Effector CD4-positive, alpha-beta T cell (primary cell): ENCODE measurements around the gene PPP1R15B.

Experiments
- DNase-seq: peaks from one replicate; pipeline ENCODE4 v3.0.0-alpha.2; 2020
- total RNA-seq: gene quantifications from one replicate; lab custom pipeline; 2026; lab: John Stamatoyannopoulos, UW

Gene PPP1R15B
- 1,220 reads per million, percentile 99 among the genes with 10 or more reads in this experiment for total RNA-seq

GRCh38 chr1:204411451-204412204, at the start of gene PPP1R15B:
Gene PPP1R15B (minus strand): TSS chr1:204411817. CDS start chr1:204411411, 406 bp downstream.
- peak; percentile 94 for DNase-seq

GRCh38 chr1:204460346-204460745, 48.7 kb upstream of the PPP1R15B start:
- no peak for DNase-seq

GRCh38 chr1:204459706-204460105, 48.1 kb upstream of the PPP1R15B start:
- no peak for DNase-seq

- no peak for DNase-seq
Measured at GRCh38 chr1:204457666-204458065, 46.0 kb upstream of the PPP1R15B start.

- no peak for DNase-seq
Measured at GRCh38 chr1:204456826-204457442, 45.3 kb upstream of the PPP1R15B start.

- DNase-seq: no peak
Measured at GRCh38 chr1:204455831-204456145, 44.2 kb upstream of the PPP1R15B start.

GRCh38 chr1:204455063-204455830, 43.6 kb upstream of the PPP1R15B start:
- DNase-seq: no peak

GRCh38 chr1:204454476-204454875, 42.9 kb upstream of the PPP1R15B start:
- DNase-seq: no peak

GRCh38 chr1:204453141-204453772, 41.6 kb upstream of the PPP1R15B start:
- peak; percentile 69 for DNase-seq

GRCh38 chr1:204451352-204452124, 39.9 kb upstream of the PPP1R15B start:
- DNase-seq: no peak

- DNase-seq: no peak
Measured at GRCh38 chr1:204450461-204451257, 39.0 kb upstream of the PPP1R15B start.

GRCh38 chr1:204449678-204450280, 38.2 kb upstream of the PPP1R15B start:
- no peak for DNase-seq

- no peak for DNase-seq
Measured at GRCh38 chr1:204448991-204449677, 37.5 kb upstream of the PPP1R15B start.

- DNase-seq: no peak
Measured at GRCh38 chr1:204448344-204448964, 36.8 kb upstream of the PPP1R15B start.

- no peak for DNase-seq
Measured at GRCh38 chr1:204447736-204448135, 36.1 kb upstream of the PPP1R15B start.

GRCh38 chr1:204447190-204447589, 35.6 kb upstream of the PPP1R15B start:
- no peak for DNase-seq

- DNase-seq: peak; percentile 74
Measured at GRCh38 chr1:204446413-204447111, 34.9 kb upstream of the PPP1R15B start.

- DNase-seq: peak; percentile 34
Measured at GRCh38 chr1:204445860-204446412, 34.3 kb upstream of the PPP1R15B start.
